ENCODE measurements around the gene FGD6.

- TF ChIP-seq CTCF (IDR thresholded peaks at IDR 0.05), result no peak
- no peak for TF ChIP-seq POLR2A (IDR thresholded peaks at IDR 0.05)
Measured at GRCh38 chr12:95258151-95258550, 40.9 kb upstream of the FGD6 start.
